OCI-LY7 (cell line): ENCODE data around the gene GALNTL6.

Experiments
- CTCF ChIP-seq: fragments of 200-600 bp; sonication (generic); conservative IDR thresholded peaks from 2 replicates; pipeline ENCODE4 v1.5.1; 2014; ENCODE audit warnings: mild to moderate bottlenecking, antibody characterized with exemption, low read length, moderate library complexity, mixed read lengths
- EZH2phosphoT487 ChIP-seq: fragments of 200-600 bp; sonication (generic); IDR thresholded peaks from 2 replicates; pipeline ENCODE4 v1.6.1; 2018; ENCODE audit warnings: low read depth, borderline replicate concordance, mild to moderate bottlenecking, mixed run types, antibody characterized with exemption, low read length, moderate library complexity, mixed read lengths

DNA sequence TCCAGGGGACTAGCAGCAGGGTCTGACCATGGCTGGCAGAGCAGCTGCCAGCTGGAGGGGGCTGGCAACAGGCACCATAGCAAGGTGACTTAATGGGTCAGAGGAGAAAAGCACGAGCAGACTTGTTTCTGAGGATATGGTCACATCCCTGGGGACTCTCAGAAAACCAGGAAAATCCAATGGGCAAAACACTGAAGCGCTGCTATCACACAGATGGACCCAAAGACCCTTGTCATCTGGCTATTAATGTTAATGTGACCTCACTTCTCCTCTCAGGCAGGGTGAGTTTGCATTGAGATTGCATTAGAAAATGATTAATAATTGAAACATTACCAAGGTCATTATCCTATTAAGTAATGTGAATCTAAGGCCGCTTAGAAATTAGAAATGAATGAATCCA, 1061.7 kb downstream of the GALNTL6 start:
- TF ChIP-seq CTCF, result no peak
- no peak for TF ChIP-seq EZH2phosphoT487
